GM19397 (cell line): ENCODE measurements around the gene SLC29A4.
"Not testable (repeated sequence)": the region's sequence is repeated elsewhere in the genome, so short reads cannot be mapped to it uniquely, and the experiment has no call there.

ENCODE experiments used
- ATAC-seq: cut with Tn5 transposase; IDR thresholded peaks from one replicate; pipeline ENCODE4 v1.9.1; 2021; ENCODE audit warnings: mild to moderate bottlenecking, moderate library complexity; ENCODE audit not compliant: unreplicated experiment

The SLC29A4 gene

GRCh38 chr7:5295039-5296014 is 12.6 kb downstream of the SLC29A4 start:
- ATAC-seq, result no peak

DNA sequence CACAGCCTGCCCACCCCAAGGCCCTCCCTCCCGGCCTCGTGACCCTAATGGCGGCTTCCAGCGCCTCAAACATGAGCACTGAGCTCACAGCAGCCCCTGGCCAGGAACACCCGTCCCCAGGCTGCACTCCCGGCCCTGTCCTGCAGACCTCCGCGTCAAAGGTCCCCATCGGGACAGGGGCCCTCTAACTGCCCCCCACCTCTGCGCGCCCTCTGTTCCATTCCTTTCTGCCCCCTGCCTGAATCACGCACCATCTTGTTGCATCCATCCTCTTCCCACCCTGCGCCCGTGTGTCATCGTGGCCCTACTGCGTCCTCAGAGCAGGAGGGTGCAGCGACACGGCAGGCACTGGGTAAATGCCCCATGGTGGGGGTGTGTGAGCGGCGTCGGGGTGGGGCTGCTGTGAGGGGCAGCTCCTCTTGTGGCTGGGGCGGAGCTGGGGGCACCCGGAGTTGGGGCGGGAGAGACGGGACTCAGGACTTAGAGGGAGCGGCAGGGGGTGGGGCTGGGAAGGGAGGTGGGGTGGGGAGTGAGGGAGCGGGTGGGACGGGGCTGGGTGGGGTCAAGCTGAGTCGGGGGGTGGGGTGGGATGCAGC is 13.4 kb downstream of the SLC29A4 start:
- no peak for ATAC-seq

- no peak for ATAC-seq
Observed at GRCh38 chr7:5296611-5297226, 14.0 kb downstream of the SLC29A4 start.

- ATAC-seq, result no peak
Observed at GRCh38 chr7:5300366-5300765, 17.6 kb downstream of the SLC29A4 start.

DNA sequence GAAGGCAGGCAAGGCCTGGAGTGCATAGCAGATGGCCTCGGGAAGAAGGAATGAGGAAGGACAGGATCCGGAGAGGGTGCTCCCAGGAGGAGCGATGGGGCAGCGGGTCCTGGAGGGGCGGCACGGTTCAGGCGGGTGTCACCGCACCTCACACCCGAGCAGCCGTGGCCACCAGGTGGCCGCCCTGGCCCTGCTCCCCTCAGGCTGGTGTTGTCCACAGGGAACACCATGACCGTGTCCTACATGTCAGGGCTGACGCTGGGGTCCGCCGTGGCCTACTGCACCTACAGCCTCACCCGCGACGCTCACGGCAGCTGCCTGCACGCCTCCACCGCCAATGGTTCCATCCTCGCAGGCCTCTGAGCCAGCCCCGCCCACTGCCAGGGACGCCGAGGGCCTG is 19.8 kb downstream of the SLC29A4 start:
- no peak for ATAC-seq

DNA sequence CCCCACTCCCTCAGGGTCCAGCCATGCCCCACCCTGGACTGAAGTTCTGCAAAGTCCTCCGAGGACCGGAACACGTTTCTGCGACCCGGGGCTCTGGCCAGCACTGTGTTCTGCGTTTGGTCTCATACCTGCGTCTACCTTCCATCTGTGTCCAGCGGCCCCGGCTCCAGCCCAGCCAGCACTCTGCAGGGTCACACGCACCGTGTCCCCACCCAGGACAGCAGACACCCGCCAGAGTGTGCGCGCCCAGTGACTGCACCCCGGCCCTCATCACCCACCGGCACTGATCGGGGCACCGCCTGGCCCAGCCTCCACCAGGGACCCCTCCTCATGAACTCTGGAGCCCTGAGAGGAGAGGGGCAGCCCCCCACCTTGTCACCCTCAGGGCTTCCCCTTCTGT is 20.3 kb downstream of the SLC29A4 start:
- no peak for ATAC-seq

- ATAC-seq, result no peak
Observed at GRCh38 chr7:5303591-5304505, 21.1 kb downstream of the SLC29A4 start.

- not testable (repeated sequence) for ATAC-seq
Observed at GRCh38 chr7:5305050-5305449, 22.3 kb downstream of the SLC29A4 start.

GRCh38 chr7:5307221-5308142 is 24.7 kb downstream of the SLC29A4 start:
- not testable (repeated sequence) for ATAC-seq

DNA sequence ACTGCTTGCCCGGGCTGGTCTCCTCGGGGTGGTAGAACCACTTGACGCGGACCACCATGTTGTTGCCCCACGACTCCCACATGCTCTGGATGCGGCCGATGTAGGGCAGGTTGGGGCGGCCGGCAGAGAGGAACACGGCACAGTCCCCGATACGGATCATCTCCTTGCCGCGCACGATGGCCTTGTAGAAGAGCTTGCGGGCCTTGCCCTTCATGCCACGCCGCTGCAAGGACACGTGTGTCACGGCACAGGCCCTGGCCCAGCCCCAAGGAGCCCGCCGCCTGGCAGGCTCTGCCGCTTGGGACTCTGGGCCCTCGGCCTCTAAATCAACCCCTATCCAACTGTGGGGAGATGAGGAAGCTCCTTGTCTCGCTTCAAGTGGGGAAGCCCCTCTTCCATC is 26.4 kb downstream of the SLC29A4 start:
- no peak for ATAC-seq

GRCh38 chr7:5310822-5311405 is 28.2 kb downstream of the SLC29A4 start:
- no peak for ATAC-seq

GRCh38 chr7:5312276-5313070 is 29.7 kb downstream of the SLC29A4 start:
- not testable (repeated sequence) for ATAC-seq

GRCh38 chr7:5313076-5313885 is 30.5 kb downstream of the SLC29A4 start:
- ATAC-seq, result not testable (repeated sequence)

DNA sequence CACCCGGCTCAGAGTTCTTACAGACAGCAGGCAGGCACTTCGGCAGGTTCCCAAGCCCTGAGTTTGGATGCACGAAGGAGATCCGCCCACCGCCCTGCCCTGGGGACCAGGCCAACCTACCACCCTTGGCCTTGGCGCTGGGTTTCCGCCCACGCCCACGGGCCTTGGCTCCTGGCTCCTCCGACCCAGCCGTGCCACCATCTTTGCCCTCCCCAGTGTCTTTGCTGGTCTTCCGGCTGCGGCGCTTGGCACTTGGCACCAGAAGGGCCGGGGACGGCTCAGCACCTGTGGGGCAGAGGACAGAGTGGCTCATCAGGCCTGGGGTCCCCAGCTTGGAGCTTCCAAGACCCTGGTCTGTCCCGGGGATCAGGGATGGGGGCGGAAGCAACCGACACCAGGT is 32.1 kb downstream of the SLC29A4 start:
- ATAC-seq, result no peak

- no peak for ATAC-seq
Observed at GRCh38 chr7:5315761-5316160, 33.0 kb downstream of the SLC29A4 start.

DNA sequence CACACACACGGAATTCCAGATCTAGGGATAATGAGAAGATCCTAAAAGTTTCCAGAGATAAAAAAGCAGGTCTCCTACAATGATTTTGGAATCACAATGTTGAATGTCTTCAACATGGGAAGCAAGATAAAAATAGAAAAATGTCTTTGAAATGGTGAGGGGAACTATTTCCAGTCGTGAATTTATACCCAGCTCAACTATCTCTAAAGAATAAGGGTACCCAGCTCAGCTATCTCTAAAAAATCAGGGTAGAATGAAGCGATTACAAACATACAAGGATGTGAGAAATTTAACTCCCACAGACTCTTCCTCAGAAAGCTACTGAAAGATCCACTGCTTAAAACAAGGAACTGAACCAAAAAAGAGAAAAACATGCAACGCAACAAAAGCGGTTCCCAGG is 35.9 kb downstream of the SLC29A4 start:
- ATAC-seq, result not testable (repeated sequence)

GRCh38 chr7:5320391-5320790 is 37.6 kb downstream of the SLC29A4 start:
- ATAC-seq, result no peak
